Liver (tissue), 2 donors: ENCODE data around the gene CARMIL1.

Experiments used
- SP1 ChIP-seq: IDR thresholded peaks from 2 replicates; pipeline ENCODE4 v1.6.1; 2018; ENCODE audit warnings: antibody characterized with exemption, mild to moderate bottlenecking
- TF ChIP-seq, protein P1 (sequence below): IDR thresholded peaks from 2 replicates; pipeline ENCODE4 v1.6.1; 2016; ENCODE audit warnings: antibody characterized with exemption
- donor health status: healthy.

DNA sequence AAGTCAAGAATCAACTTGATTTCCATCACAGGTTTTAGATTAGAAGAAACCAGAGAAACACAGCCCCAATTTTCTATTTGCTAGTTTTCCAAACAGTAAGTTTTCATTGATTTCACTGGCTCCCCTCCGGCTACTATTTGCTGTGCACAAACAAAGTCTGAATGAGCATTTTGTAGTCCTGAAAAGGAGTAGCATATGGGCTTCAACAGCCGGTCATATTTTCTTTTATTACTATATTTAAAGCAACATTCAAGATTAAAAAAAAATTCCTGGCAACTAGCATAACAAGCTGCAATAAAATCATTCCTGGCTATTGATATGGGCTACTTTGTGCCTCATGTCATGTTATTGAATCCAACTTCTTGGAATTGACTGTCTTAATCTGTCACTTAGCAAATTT, 48.3 kb downstream of the CARMIL1 start:
- TF ChIP-seq, protein P1, sequence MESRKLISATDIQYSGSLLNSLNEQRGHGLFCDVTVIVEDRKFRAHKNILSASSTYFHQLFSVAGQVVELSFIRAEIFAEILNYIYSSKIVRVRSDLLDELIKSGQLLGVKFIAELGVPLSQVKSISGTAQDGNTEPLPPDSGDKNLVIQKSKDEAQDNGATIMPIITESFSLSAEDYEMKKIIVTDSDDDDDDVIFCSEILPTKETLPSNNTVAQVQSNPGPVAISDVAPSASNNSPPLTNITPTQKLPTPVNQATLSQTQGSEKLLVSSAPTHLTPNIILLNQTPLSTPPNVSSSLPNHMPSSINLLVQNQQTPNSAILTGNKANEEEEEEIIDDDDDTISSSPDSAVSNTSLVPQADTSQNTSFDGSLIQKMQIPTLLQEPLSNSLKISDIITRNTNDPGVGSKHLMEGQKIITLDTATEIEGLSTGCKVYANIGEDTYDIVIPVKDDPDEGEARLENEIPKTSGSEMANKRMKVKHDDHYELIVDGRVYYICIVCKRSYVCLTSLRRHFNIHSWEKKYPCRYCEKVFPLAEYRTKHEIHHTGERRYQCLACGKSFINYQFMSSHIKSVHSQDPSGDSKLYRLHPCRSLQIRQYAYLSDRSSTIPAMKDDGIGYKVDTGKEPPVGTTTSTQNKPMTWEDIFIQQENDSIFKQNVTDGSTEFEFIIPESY: no peak
- no peak for TF ChIP-seq SP1
